Measurements from ENCODE around the gene CEPT1.

The CEPT1 gene

DNA sequence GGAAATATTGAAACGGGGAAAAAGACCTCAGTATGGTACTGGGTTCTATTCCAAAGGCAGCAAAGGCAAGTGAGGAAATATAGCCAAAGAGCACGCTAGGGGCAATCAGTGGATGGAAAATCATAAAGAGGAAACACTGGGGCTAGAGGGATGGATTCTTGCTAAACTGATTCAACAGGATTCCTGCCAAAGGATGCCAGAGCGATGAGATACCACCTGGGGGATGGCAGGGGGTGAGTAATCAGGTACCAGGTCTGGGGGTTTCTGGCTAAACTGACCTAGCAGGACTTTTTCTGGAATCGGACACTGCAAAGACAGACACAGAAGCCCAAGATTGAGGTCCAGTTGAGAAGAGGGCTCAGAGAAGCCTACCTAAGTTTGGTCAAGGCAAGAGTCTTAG, 94.2 kb downstream of the CEPT1 start:
- no peak for DNase-seq

Data from stimulated activated CD8-positive, alpha-beta memory T cell treated with anti-CD3 and anti-CD28 coated beads, Interleukin-4, amount 100 ng/mL, for 48 hours (primary cell).